Measurements from ENCODE around the gene MTG2.

The MTG2 gene

DNA sequence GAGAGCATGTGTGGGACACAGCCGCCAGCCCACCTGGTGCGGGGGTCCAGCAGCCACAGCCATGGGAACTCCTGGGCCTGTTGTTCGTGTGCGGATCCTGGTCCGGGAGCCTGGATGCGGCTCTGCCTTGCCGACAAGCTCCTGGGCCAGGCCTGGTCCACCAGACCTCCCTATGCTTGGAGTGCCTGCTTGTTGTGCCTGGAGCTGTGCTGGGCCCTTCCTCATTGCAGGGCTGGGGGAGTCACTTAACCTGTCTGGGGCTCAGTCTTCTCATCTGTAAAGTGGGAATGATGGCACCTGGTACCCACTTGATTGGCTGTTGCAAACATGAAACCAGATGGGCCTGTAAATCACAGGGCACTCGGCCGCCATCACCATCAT is 52.9 kb downstream of the MTG2 start:
- DNase-seq (ENCODE audit: low read depth in 2 of 2), result no peak

DNA sequence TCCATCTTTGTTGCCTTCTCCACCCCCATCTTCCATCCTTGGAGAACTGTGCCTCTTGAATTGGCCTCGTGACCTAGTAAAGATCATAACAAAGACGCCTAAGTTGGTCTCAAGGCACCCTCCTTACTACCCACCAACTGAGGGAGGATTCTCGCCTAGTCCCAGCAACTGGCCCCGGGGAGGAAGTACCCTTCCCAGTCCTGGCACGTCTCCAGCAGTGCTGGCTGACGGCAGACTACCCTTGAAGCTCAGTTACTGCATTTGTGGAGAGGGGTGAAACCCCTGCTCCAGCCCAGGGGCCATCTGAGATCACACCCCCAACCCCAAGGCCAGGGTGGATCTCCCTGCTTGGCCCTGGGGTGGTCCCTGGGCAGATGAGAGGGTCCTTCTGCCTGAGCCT is 53.4 kb downstream of the MTG2 start:
- no peak for DNase-seq (ENCODE audit: low read depth in 2 of 2)

DNA sequence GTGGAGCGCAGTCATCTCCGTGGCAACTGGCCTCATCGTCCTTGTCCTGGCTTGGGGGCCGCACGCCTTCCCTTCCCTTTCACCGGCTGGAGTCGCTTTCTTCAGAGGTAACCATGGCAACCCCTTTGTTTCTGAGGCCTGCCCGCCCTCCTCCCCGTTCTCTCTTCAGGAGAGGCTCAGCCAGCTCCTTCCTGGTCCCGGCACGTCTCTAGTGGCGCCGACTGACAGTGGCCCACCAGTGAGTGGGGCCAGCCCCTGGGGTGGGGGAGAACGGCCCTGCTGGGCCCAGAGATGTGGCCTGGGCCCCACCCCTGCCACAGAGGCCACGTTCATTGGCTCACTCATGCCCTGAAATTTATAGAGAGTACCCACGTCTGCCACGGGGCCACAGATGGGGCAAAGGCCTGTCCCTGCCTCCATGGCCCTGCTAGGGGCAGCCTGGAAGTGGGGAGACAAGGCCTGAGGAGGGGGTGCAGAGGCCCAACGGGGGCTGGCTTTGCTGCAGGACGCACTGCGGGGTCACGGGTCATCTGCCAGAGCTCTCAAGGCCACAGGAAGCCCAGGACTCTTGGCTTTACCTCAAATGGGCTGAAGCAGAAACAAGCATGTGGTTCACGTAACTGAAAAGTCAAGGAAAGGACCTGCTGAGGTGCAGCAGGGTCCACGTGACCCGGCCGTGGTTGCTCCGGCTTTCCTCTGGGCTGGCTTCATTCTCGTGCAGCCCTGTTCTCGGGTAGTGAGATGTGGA is 54.1 kb downstream of the MTG2 start:
- no peak for DNase-seq (ENCODE audit: low read depth in 2 of 2)

DNA sequence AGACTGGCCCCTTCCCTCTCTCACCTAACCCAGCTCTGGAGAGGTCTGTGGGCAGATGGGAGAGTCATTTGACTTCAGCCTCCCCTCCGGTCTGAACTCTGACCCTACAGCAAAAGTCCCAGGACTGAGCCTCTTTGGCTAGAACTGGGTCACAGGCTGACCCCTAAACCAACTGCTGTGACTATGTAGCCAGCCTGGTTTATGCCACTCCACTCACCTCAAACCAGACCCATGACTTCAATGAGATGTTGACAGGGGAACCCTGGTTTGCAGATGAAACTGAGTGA is 54.6 kb downstream of the MTG2 start:
- no peak for DNase-seq (ENCODE audit: low read depth in 2 of 2)

DNA sequence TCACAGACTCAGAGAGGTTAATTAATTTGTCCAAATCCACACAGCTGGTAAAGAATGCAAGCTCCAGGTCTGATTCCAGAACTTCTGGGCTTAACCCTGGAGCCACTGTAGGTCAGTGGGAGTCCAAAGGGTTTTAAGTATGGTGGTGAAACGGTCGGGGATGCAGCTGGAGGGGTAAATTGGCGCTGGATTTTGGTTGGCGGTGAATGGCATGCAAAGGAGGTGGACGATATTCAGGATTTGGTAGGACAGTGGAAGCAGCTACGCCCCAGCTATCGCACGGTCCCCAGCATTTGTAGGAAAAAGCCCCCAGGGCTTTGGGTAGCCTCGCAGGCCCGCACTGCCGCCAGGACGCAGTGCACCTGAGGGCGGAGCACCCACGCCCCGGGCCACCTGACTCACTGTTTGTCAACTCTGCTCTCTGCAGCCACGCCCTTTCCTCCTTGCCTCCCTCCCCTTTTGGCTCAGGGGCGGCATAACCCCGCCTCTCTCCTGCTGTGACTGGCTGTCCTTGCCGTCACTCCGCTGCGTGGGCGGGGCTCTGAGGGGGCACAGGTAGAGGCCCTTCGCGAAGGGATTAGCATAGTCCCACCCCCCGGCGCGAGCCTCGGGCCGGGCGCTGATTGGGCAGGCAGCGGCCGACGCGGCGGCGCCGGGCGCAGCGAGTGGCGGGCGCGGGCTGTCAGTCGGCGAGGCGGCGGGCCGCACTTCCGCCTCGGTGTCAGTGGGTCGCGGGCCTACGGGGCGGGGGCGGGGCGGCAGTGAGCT is 55.2 kb downstream of the MTG2 start, which contains the start of gene OSBPL2:
Gene OSBPL2, plus strand, starts transcription at position 721 of the 768 bp plus-strand sequence. CDS start 17,664 bp downstream, outside the sequence.
- peak; percentile 89 to 91 for DNase-seq (ENCODE audit: low read depth in 2 of 2)

DNA sequence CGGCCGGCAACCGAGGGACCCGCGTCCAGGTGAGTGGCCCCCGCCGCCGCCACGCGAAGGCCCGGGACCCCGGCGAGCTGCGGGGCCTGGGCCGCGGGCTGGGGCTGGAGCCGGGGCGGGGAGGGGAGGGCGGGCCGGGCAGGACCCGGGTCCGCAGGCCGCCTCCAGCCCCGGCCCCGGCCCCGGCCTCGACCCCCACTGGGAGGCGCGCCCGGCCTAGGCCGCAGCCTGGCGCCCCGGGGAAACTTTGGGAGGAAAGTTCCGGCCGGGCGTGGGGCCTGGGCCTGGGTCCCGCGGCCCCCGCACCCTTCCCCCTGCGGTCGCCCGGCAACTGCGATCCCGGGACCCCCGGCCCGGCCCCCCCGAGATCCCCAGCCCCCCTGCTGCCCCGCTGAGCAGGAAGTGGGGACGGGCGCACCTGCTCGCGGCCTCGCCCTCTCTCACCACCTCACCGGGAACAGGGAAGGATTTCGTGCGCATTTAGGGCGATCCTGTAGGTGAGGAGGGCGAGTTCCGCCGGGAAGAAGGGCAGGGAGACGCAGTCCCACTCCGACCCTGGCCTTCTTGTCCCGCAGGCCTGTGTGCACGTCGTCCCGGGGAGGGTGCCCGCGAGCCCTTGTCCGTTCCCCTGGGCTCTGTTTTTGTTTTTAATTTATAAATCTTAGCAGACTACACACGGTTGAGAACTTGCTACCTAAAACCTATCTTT is 55.9 kb downstream of the MTG2 start:
- no peak for DNase-seq (ENCODE audit: low read depth in 2 of 2)

DNA sequence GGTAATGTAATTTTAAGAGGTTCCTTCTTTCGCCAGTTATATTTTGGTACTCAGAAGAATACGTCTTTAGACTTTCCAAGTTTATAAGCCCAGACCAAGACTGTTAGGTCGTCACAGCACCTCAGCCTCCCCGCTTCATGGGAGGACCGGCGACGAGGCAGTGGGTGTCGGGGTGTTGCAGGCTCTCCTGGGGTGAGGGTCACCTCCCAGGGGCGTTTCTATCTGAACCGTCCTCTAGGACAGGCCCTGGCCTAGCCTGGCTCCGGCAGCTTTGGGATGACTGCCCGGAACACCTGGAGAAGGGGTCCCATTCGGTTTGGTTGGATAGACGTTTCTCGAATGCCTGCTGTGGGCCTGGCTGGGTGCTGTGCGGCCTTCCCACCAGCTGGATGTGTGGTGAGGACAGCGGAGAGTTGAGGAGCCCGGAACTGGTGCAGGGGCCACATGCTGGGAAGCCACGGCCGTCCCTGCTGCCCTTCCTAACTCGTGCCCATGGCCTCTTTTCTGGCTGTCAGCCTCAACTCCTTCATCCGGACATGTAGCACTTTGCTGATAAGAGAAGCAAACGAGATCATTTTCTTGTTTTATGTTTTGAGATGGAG is 56.6 kb downstream of the MTG2 start:
- no peak for DNase-seq (ENCODE audit: low read depth in 2 of 2)

DNA sequence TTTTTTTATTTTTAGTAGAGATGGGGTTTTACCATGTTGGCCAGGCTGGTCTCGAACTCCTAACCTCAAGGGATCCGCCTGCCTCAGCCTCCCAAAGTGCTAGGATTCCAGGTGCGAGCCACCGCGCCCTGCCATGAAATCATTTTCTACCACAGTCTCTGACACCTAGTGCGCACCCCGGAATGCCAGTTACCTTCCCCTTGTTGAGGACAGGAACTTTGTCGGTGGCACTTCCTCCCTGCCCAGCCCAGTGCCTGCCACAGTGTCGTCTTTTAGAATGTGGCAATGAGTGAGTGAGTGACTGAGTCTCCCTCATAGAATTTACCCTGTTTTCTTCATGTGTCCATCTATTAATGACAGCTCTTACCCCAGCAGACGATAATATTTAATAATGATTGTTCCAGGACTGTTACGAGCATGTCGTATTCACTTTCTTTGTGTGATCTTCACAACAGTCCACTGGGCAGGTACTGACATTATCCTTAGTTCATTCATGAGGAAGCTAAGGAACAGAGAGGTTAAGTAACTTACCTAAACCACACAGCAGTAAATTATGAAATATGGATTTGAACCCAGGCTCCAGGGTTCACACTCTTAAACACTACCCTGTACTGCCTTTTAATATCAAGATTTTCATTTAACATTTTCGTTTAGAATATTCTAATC is 57.3 kb downstream of the MTG2 start:
- no peak for DNase-seq (ENCODE audit: low read depth in 2 of 2)

DNA sequence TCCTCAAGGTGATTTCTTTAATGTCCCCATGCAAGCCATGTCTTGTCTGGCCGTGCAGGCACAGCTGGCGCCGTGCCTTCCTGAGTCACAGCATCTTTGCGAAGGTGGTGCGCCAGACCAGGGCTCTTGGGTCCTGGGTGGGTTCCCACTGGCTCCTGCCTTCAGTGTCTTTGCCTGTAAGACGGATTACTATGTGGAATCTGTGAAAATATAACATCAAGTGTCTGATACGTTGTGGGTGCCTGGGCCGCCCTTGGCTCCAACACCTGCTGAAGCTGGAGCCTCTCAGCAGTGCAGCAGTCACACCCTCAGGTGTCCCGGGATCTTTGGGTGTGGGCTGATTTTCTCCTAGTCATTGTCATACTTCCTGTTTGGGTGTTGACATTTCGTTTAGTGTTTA is 58.7 kb downstream of the MTG2 start:
- no peak for DNase-seq (ENCODE audit: low read depth in 2 of 2)

DNA sequence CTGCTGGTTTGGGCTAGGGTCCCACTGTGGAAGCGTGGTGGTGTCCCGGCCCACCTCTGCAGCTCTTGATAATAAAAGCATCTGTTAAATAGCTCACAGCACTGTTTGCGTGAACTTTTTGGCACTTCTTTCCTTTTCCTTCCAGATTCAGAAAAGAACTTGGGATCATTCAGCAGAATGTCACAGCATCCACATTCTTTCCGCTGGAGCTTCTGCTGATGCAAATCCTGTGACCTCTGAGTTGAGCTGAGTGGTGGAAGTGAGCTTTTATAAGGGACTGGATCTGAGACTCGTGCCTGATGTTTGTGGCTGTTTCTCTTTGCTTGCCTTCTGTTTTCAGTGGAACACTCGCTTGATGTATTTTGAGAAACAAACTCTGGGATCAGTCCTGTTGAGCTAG is 59.3 kb downstream of the MTG2 start:
- DNase-seq (ENCODE audit: low read depth in 2 of 2), result no peak

DNA sequence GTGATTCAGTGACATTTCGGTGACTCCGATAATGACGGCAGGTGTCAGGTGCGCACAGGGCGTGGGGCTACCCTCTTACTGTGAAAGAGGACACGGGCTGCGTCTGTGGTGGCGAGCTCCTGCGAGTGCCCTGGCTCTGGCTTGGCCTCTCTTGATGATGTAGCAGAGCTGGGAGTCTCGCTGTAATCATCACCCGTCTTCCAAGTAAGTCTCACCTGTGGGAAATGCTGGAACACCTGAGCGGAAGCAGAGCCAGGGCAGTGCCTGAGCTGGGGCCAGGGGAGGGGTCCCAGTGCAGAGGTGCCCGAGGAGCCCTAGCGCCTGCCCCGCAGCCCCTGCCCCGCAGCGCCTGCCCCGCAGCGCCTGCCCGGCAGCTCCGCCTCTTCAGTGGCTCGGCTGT is 60.3 kb downstream of the MTG2 start:
- DNase-seq (ENCODE audit: low read depth in 2 of 2), result no peak

DNA sequence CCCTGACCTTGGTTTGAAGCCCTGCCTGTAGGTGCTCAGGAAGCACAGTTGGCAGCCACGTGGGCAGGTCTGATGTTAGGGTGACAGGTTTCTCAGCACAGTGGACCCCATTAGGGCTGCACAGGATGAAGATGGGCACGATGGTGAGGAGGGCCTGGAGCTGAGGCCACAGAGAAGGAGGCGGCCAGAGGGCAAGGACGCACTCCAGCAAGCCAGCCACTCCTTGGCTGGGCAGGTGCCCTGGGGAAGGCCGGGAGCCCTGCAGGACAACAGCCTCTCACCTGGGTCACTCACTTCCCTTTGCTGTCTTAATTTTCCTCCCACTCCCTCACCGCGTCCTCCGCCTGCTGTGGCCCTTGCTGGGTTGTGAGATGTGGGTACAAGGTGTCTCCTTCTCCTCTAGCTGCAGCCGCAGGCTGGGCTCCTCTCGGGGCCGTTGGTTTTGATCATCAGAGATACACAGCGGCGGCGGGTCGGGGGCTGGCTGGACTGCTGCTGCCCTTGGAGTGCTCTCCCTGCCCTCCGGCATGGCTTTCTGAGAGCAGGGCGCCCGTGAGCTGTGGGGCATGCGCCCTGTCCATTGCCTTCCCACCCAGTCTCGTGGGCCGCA is 61.2 kb downstream of the MTG2 start:
- DNase-seq (ENCODE audit: low read depth in 2 of 2), result no peak

DNA sequence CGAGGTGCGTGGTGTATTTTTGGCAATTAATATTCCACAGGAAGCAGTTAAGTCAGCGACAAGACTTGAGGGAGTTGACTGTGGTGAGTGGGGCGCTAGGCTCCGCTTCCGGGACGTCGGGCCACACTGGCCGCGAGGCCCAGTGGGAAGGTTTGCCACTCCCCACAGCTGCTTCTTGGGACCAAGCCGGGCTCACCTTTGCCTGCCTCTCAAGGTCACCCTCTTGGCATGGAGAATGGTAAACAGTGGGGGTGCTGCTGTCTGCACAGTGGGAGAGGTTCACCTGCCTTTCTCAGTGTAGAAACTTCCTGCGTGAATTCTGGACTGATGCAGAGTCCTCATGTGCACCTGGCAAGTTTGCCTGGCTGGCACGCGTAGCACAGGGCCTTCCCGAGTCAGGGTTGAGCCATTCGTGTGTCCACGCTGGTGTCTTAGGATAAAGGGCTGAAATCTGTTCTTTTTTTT is 61.8 kb downstream of the MTG2 start:
- DNase-seq (ENCODE audit: low read depth in 2 of 2), result no peak

DNA sequence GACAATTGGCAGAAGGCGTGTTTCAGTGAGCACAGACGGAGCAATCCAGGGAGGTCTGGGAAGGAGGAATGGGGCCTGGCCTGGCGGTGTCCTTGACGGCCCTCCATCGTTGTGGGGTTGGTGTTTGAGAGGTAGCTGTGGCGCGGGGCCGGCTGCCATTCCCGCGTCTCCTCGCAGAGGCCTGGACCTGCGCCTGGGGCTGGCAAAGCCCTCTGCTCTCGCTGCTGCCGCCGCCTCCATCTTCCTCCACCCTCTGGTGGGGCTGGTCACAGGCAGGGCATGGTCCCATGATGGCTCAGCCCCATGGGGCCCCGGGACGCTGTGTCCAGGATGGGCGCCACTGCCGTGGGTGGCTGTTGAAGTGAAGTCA is 63.1 kb downstream of the MTG2 start:
- no peak for DNase-seq (ENCODE audit: low read depth in 2 of 2)

DNA sequence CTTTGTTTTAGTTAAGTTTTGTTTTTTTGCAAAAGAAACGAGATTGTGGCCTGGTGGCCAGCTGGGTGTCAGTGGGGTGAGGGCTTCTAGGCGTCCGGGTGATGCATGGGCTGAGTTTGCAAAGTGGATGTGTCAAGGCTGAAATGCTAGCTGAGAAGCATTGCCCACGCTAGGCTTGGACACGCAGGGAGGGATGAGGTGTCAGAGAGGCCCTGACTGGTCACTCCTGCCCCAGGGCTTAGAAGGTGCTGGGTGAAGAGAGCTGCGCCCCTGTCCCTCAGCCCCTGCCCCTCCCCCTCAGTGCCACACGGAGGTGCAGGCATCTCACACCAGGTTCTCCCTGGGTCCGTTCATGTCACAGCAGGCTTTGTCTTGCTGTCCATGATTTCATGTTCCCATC is 63.6 kb downstream of the MTG2 start:
- DNase-seq (ENCODE audit: low read depth in 2 of 2), result no peak

DNA sequence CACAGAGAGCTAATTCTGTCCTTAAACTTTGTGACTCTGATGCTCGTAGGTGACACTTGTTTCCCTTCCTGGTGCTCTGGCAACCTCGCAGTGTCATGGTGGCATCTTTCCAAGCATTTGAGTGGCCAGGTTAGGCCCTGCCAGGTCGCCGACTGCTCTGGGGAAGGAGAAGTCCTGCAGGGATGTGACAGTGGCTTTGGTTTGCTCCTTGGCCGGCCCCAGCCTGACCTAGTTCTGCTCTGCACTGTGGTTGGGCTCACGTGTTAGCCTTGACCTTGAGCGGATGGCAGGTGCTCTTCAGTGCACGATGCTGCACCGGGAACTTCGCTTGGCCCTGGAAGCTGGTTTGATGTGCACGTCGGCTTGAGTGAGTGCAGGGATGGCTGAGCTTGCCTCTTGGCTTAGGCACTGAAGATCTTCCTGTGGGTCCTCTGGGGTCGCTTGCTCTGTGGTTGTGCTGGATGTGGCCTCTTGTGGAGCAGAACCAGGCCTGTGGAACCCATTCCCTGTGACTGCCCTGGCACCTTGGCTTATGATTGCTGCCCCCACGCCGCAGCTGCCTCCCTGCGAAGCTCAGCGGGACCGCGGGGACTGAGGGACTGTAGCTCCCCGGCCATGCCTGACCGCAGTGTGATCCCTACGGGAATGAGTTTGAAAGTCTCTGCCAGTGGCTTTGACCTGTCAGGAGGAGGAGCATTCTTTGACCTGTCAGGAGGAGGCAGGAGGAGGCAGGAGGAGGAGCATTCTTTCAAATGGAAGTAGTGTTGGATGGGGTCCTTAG is 64.2 kb downstream of the MTG2 start:
- no peak for DNase-seq (ENCODE audit: low read depth in 2 of 2)

DNA sequence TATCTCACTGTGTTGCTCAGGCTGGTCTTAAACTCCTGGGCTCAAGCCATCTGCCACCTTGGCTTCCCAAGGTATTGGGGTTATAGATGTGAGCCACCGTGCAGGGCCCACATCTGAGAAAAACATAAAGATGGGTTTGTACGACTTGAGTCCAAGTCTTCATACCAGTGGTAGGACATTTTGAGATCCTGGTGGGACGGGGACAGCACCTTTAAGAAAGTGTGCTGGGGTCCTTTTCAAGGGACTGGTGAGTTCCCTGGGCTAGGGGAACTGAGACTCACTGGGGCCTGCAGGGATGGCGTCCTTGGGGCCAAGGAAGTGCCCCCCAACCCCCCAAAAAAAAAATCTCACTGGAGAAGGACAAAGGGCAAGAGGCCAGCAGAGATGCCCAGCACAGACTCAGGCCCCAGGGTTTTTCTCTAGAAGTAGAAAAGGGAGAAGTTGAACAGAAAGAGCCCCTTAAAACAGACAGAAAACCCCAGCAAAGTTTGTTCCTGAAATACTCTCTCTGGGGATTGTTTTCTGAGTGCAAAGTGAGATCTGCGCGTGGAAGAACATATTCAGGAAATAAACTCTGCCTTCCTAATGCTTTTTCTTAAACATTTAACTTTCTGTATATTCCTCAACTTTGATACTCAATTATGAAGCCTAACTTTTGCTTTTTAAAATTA is 66.2 kb downstream of the MTG2 start:
- DNase-seq (ENCODE audit: low read depth in 2 of 2), result no peak

DNA sequence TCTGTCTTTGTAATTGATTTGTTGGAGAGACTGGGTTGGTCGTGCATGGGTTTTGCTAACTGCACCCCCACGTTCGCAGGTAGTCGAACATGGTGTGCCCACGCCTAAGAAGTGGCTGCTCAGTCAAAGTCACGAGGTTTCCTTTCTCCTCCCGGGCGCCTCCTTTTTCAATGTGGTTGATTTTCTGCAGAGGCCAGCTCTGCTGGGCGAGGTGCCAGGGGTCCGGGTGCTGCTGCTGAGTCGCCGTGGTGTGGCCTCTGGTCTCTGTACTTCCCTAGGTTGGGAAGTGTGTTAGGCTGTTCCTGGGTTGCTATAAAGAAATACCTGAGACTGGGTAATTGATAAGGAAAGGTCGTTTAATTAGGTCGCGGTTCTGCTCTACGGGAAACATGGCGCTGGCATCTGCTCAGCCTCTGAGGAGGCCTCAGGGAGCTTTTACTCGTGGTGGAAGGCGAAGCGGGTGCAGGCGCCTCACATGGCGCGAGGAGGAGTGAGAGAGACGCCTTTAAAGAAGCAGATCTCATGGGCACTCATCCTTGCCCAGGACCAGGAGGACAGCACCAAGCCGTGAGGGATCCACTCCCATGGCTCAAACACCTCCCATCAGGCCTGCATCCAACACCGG is 69.6 kb downstream of the MTG2 start:
- no peak for DNase-seq (ENCODE audit: low read depth in 2 of 2)

All from fibroblast of skin of left biceps (primary cell).